ENCODE measurements around the gene OR10G3. TPM values are rescaled to one million over a fixed set of nuclear protein-coding genes. Genes with fewer than 3 reads are reported as not detected.
A peak's percentile ranks its signal among the peaks of the same experiment; 100 is the strongest.
"Not testable (repeated sequence)": the region's sequence is repeated elsewhere in the genome, so short reads cannot be mapped to it uniquely, and the experiment has no call there.

The OR10G3 gene
- total RNA-seq, result not detected

- H3K27ac Mint-ChIP-seq, result no peak within 1 kb of the TSS
- no peaks in the 10 kb centered on the region for H3K36me3 Mint-ChIP-seq (ENCODE audit: insufficient read depth in 2 of 2)
- H3K4me3 Mint-ChIP-seq, result no peak within 1 kb of the TSS
- peaks cover 17% of the 10 kb centered on the region for H3K27me3 Mint-ChIP-seq (ENCODE audit: low read depth)
- no peak for DNase-seq
- ATAC-seq (replicated peaks in 1 of 2), result no peak
- no peaks in the 10 kb centered on the region for H3K9me3 Mint-ChIP-seq
- no peaks in the 10 kb centered on the region for H3K4me1 Mint-ChIP-seq (ENCODE audit: low read depth)
Measured at GRCh38 chr14:21579976-21580375, at the start of gene OR10G3. OR10G3 (minus strand) TSS chr14:21580076; CDS start chr14:21570744, 9,332 bp downstream.

- H3K27me3 Mint-ChIP-seq (ENCODE audit: low read depth), result peaks cover 13% of the 10 kb centered on the region
- no peak overlapping the region for H3K27ac Mint-ChIP-seq
- H3K9me3 Mint-ChIP-seq, result peaks cover 0 to 2% of the 10 kb centered on the region in 2 donors
- ATAC-seq (replicated peaks in 1 of 2) (no peak), DNase-seq (no peak)
- H3K36me3 Mint-ChIP-seq (ENCODE audit: insufficient read depth in 2 of 2), result no peaks in the 10 kb centered on the region
- H3K4me3 Mint-ChIP-seq, result no peak overlapping the region
- no peaks in the 10 kb centered on the region for H3K4me1 Mint-ChIP-seq (ENCODE audit: low read depth)
Measured at GRCh38 chr14:21626491-21627230, 46.8 kb upstream of the OR10G3 start.

GRCh38 chr14:21617614-21618013 is 37.7 kb upstream of the OR10G3 start:
- Mint-ChIP-seq H3K36me3 (ENCODE audit: insufficient read depth in 2 of 2) (no peaks in the 10 kb centered on the region), H3K27me3 (ENCODE audit: low read depth) (peaks cover 8% of the 10 kb centered on the region), H3K4me3 (no peak overlapping the region), H3K9me3 (no peaks in the 10 kb centered on the region), H3K27ac (no peak overlapping the region), H3K4me1 (ENCODE audit: low read depth) (no peaks in the 10 kb centered on the region)
- DNase-seq (no peak), ATAC-seq (replicated peaks in 1 of 2) (no peak)

GRCh38 chr14:21614240-21614639 is 34.4 kb upstream of the OR10G3 start:
- H3K27ac Mint-ChIP-seq, result no peak overlapping the region
- no peak overlapping the region for H3K4me3 Mint-ChIP-seq
- DNase-seq, result no peak
- no peaks in the 10 kb centered on the region for H3K4me1 Mint-ChIP-seq (ENCODE audit: low read depth)
- ATAC-seq (replicated peaks in 1 of 2), result no peak
- H3K27me3 Mint-ChIP-seq (ENCODE audit: low read depth), result peaks cover 8% of the 10 kb centered on the region
- H3K36me3 Mint-ChIP-seq (ENCODE audit: insufficient read depth in 2 of 2), result no peaks in the 10 kb centered on the region
- H3K9me3 Mint-ChIP-seq, result no peaks in the 10 kb centered on the region

- Mint-ChIP-seq H3K27me3 (ENCODE audit: low read depth) (peaks cover 9% of the 10 kb centered on the region), H3K4me1 (ENCODE audit: low read depth) (no peaks in the 10 kb centered on the region), H3K36me3 (ENCODE audit: insufficient read depth in 2 of 2) (no peaks in the 10 kb centered on the region), H3K9me3 (no peaks in the 10 kb centered on the region), H3K27ac (no peak overlapping the region), H3K4me3 (no peak overlapping the region)
- no peak for DNase-seq
- no peak for ATAC-seq (replicated peaks in 1 of 2)
Measured at GRCh38 chr14:21612324-21612723, 32.4 kb upstream of the OR10G3 start.

GRCh38 chr14:21602181-21602580 is 22.3 kb upstream of the OR10G3 start:
- H3K27ac Mint-ChIP-seq; H3K4me1 Mint-ChIP-seq (ENCODE audit: low read depth); H3K27me3 Mint-ChIP-seq (ENCODE audit: low read depth); H3K9me3 Mint-ChIP-seq; H3K36me3 Mint-ChIP-seq (ENCODE audit: insufficient read depth in 2 of 2); DNase-seq; H3K4me3 Mint-ChIP-seq; ATAC-seq (replicated peaks in 1 of 2): not testable (repeated sequence)

GRCh38 chr14:21589317-21589716 is 9.4 kb upstream of the OR10G3 start:
- no peak overlapping the region for H3K4me3 Mint-ChIP-seq
- H3K9me3 Mint-ChIP-seq, result peaks cover 9 to 17% of the 10 kb centered on the region in 2 donors
- no peak for DNase-seq
- H3K27ac Mint-ChIP-seq, result no peak overlapping the region
- H3K27me3 Mint-ChIP-seq (ENCODE audit: low read depth), result peaks cover 8% of the 10 kb centered on the region
- no peaks in the 10 kb centered on the region for H3K4me1 Mint-ChIP-seq (ENCODE audit: low read depth)
- ATAC-seq (replicated peaks in 1 of 2), result no peak
- H3K36me3 Mint-ChIP-seq (ENCODE audit: insufficient read depth in 2 of 2), result peaks cover 13 to 15% of the 10 kb centered on the region in 2 donors

GRCh38 chr14:21575661-21576060 is 4.2 kb downstream of the OR10G3 start:
- Mint-ChIP-seq H3K36me3 (ENCODE audit: insufficient read depth in 2 of 2) (peaks cover 0 to 2% of the 10 kb centered on the region in 2 donors), H3K4me1 (ENCODE audit: low read depth) (no peaks in the 10 kb centered on the region), H3K27ac (no peak overlapping the region), H3K27me3 (ENCODE audit: low read depth) (peaks cover 13% of the 10 kb centered on the region), H3K4me3 (no peak overlapping the region), H3K9me3 (no peaks in the 10 kb centered on the region)
- no peak for ATAC-seq (replicated peaks in 1 of 2)
- DNase-seq, result no peak

- H3K27me3 Mint-ChIP-seq (ENCODE audit: low read depth), result peaks cover 13% of the 10 kb centered on the region
- no peaks in the 10 kb centered on the region for H3K4me1 Mint-ChIP-seq (ENCODE audit: low read depth)
- no peaks in the 10 kb centered on the region for H3K9me3 Mint-ChIP-seq
- no peak for DNase-seq
- H3K27ac Mint-ChIP-seq, result no peak overlapping the region
- ATAC-seq (replicated peaks in 1 of 2), result no peak
- H3K4me3 Mint-ChIP-seq, result no peak overlapping the region
- H3K36me3 Mint-ChIP-seq (ENCODE audit: insufficient read depth in 2 of 2), result peaks cover 0 to 2% of the 10 kb centered on the region in 2 donors
Measured at GRCh38 chr14:21572604-21573003, 7.3 kb downstream of the OR10G3 start.

- H3K4me3 Mint-ChIP-seq, result no peak overlapping the region
- H3K36me3 Mint-ChIP-seq (ENCODE audit: insufficient read depth in 2 of 2), result no peaks in the 10 kb centered on the region
- no peaks in the 10 kb centered on the region for H3K27me3 Mint-ChIP-seq (ENCODE audit: low read depth)
- peaks cover 6% of the 10 kb centered on the region for H3K4me1 Mint-ChIP-seq (ENCODE audit: low read depth)
- no peak for DNase-seq
- no peak for ATAC-seq (replicated peaks in 1 of 2)
- no peaks in the 10 kb centered on the region for H3K9me3 Mint-ChIP-seq
- no peak overlapping the region for H3K27ac Mint-ChIP-seq
Measured at GRCh38 chr14:21558703-21559170, 21.1 kb downstream of the OR10G3 start.

- Mint-ChIP-seq H3K27ac (no peak overlapping the region), H3K36me3 (ENCODE audit: insufficient read depth in 2 of 2) (no peaks in the 10 kb centered on the region)
Measured at GRCh38 chr14:21557084-21557901, 22.6 kb downstream of the OR10G3 start.

GRCh38 chr14:21556378-21557083 is 23.3 kb downstream of the OR10G3 start:
- peaks cover 6% of the 10 kb centered on the region for H3K4me1 Mint-ChIP-seq (ENCODE audit: low read depth)
- no peak for DNase-seq

More at GRCh38 chr14:21557084-21557901, 22.6 kb downstream of the OR10G3 start:
- peak; percentile 79 to 82 for DNase-seq
- peak overlapping the region; percentile 44 to 59 for H3K4me3 Mint-ChIP-seq
- H3K27me3 Mint-ChIP-seq (ENCODE audit: low read depth), result no peaks in the 10 kb centered on the region
- peaks cover 6% of the 10 kb centered on the region for H3K4me1 Mint-ChIP-seq (ENCODE audit: low read depth)
- peak; percentile 58 to 60 for ATAC-seq (replicated peaks in 1 of 2)
- H3K9me3 Mint-ChIP-seq, result no peaks in the 10 kb centered on the region

GRCh38 chr14:21553266-21553665 is 26.6 kb downstream of the OR10G3 start:
- DNase-seq (no peak), ATAC-seq (replicated peaks in 1 of 2) (no peak)
- Mint-ChIP-seq H3K4me1 (ENCODE audit: low read depth) (peaks cover 6% of the 10 kb centered on the region), H3K36me3 (ENCODE audit: insufficient read depth in 2 of 2) (no peaks in the 10 kb centered on the region), H3K9me3 (no peaks in the 10 kb centered on the region), H3K4me3 (no peak overlapping the region), H3K27ac (no peak overlapping the region), H3K27me3 (ENCODE audit: low read depth) (no peaks in the 10 kb centered on the region)

More at GRCh38 chr14:21556378-21557083, 23.3 kb downstream of the OR10G3 start:
- Mint-ChIP-seq H3K4me3 (no peak overlapping the region), H3K27me3 (ENCODE audit: low read depth) (no peaks in the 10 kb centered on the region), H3K36me3 (ENCODE audit: insufficient read depth in 2 of 2) (no peaks in the 10 kb centered on the region), H3K9me3 (no peaks in the 10 kb centered on the region), H3K27ac (no peak overlapping the region)
- no peak for ATAC-seq (replicated peaks in 1 of 2)
